Measurements from ENCODE around the gene MIOX.

Gene MIOX

DNA sequence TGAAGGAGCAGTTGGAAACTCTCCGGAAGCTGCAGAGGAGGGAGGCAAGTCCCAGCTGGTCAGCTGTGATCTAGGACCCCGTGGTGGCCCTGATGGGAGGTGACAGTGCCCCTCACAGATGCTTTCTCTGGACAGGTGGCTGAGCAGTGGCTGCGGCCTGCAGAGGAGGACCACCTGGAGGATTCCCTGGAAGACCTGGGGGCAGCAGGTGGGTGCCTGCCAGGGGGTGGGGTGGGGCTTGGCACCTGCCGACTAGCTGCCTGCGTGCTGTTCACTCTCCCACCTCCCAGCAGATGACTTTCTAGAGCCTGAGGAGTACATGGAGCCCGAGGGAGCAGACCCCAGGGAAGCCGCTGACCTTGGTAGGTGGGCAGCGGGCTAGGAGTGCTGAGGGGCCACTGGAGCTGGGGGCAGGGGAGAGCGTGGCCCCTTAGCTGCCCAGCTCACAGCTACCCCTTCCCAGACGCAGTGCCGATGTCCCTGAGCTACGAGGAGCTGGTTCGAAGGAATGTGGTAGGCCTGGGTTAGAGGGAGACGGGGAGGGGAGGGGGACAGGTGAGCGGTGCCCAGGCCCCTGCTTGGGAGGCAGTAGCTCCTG is 35.6 kb downstream of the MIOX start:
- TF ChIP-seq, protein P1, sequence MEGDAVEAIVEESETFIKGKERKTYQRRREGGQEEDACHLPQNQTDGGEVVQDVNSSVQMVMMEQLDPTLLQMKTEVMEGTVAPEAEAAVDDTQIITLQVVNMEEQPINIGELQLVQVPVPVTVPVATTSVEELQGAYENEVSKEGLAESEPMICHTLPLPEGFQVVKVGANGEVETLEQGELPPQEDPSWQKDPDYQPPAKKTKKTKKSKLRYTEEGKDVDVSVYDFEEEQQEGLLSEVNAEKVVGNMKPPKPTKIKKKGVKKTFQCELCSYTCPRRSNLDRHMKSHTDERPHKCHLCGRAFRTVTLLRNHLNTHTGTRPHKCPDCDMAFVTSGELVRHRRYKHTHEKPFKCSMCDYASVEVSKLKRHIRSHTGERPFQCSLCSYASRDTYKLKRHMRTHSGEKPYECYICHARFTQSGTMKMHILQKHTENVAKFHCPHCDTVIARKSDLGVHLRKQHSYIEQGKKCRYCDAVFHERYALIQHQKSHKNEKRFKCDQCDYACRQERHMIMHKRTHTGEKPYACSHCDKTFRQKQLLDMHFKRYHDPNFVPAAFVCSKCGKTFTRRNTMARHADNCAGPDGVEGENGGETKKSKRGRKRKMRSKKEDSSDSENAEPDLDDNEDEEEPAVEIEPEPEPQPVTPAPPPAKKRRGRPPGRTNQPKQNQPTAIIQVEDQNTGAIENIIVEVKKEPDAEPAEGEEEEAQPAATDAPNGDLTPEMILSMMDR (IDR thresholded peaks at IDR 0.05): no peak
- Mint-ChIP-seq H3K36me3 (ENCODE audit: low read depth) (peaks cover 16% of the 10 kb centered on the region), H3K9me3 (no peaks in the 10 kb centered on the region), H3K27me3 (ENCODE audit: low read depth, poor library complexity) (peaks cover 2% of the 10 kb centered on the region), H3K27ac (no peak overlapping the region), H3K4me3 (no peak overlapping the region), H3K4me1 (peaks cover 15% of the 10 kb centered on the region)
- DNase-seq: no peak

DNA sequence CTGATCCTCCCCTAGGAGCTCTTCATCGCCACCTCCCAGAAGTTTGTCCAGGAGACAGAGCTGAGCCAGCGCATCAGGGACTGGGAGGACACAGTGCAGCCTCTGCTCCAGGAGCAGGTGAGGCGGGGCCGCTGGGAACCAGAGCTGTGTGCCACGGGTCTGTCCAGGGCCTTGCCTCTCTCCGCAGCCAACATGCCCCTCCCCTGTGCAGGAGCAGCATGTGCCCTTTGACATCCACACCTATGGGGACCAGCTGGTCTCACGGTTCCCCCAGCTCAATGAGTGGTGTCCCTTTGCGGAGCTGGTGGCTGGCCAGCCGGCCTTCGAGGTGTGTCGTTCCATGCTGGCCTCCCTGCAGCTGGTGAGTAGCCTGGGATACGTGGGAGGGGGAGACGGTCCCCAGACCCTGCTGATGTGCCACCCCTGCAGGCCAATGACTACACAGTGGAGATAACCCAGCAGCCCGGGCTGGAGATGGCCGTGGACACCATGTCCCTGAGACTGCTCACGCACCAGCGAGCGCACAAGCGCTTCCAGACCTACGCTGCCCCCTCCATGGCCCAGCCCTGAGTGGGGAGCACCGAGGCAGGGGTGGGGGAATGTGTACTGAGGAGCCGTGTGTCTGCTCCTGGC is 36.3 kb downstream of the MIOX start:
- DNase-seq: no peak
- H3K4me1 Mint-ChIP-seq: peaks cover 21% of the 10 kb centered on the region
- TF ChIP-seq, protein P1 (IDR thresholded peaks at IDR 0.05): no peak
- H3K36me3 Mint-ChIP-seq (ENCODE audit: low read depth): peaks cover 19% of the 10 kb centered on the region
- H3K9me3 Mint-ChIP-seq: no peaks in the 10 kb centered on the region
- H3K4me3 Mint-ChIP-seq: peak overlapping the region; percentile 25
- peaks cover 8% of the 10 kb centered on the region for H3K27me3 Mint-ChIP-seq (ENCODE audit: low read depth, poor library complexity)
- H3K27ac Mint-ChIP-seq: no peak overlapping the region

DNA sequence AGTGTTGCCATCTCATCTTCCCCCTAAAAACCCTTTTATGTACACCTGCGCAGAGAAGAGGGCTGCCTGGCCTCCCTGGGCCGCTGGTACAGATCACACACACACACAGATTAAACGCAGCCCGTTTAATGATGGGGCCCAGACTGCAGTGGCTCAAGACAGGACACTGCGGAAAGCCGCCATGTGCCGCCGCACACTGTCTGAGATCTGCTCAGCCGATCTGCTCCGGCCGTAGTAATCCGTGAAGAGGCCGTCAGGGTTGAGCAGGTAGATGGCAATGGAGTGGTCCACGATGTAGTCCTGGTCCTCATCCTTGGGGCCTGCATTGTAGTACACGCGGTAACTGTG is 36.8 kb downstream of the MIOX start:
- Mint-ChIP-seq H3K36me3 (ENCODE audit: low read depth) (peaks cover 24% of the 10 kb centered on the region), H3K27ac (peak overlapping the region; percentile 64), H3K27me3 (ENCODE audit: low read depth, poor library complexity) (peaks cover 13% of the 10 kb centered on the region), H3K4me1 (peaks cover 23% of the 10 kb centered on the region), H3K9me3 (no peaks in the 10 kb centered on the region), H3K4me3 (peak overlapping the region; percentile 25)
- DNase-seq: no peak
- TF ChIP-seq, protein P1 (IDR thresholded peaks at IDR 0.05): no peak

DNA sequence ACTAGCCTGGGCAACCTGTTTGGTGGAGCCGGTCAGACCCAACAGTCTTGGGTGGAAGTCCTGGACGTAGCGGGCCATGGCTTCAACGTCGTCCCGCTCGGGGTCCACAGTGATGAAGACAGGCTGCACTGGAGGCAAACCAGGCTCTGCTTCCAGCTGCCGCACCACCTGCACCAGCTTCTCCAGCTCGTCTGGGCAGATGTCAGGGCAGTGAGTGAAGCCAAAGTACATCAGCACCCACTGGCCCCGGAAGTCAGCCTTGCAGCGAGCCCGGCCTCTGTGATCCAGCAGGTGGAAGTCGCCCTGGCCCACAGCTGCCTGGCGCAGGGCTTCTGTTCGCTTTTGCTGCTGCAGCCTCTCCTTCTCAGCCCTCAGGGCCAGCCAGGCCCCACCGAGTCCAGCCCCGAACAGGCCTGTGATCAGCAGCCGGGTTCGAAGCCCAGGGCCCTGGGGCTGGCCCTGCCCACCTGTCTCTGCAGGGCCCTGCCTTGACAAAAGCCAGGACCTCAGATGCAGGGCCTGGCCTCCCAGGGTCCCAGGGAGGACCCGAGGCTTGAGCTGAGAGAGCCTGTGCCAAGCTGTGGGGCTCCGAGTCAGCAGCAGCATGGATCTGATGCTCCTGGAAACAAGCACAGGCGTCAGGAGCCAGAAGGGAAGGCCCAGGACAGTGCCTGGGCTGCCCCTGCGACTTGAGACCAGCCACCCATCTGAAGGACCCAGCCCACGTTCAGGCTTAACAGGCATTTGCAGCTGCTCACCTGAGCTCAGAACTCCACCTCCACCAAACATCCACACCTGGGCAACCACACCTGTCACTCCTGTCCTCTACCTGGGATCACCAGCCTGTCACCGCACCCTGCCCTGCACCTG is 37.4 kb downstream of the MIOX start:
- H3K4me1 Mint-ChIP-seq: peaks cover 23% of the 10 kb centered on the region
- no peak for DNase-seq
- H3K27me3 Mint-ChIP-seq (ENCODE audit: low read depth, poor library complexity): peaks cover 19% of the 10 kb centered on the region
- H3K27ac Mint-ChIP-seq: peak overlapping the region; percentile 90
- no peaks in the 10 kb centered on the region for H3K9me3 Mint-ChIP-seq
- H3K4me3 Mint-ChIP-seq: peak overlapping the region; percentile 92
- TF ChIP-seq, protein P1 (IDR thresholded peaks at IDR 0.05): no peak
- peaks cover 20% of the 10 kb centered on the region for H3K36me3 Mint-ChIP-seq (ENCODE audit: low read depth)

DNA sequence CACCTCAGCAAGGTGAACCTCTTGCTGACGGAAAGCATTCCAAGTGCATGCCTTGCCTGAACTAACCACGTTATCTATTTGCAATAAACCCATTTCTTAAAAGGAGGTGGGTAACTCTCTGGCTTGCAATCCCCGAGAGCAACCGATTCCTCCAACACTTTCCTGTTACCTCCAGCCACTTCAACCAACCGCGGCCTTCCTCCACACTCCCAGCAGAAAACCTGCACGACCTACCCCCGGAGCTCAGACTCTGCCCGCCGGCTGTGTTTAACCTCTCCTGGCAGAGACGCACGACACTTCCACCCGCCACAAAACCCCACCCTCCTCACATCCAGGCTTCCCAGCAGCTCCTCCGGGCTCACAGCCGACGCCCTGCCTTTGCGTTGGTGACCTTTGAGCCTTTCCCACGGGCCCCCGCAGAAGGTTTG is 38.0 kb downstream of the MIOX start:
- DNase-seq: no peak
- H3K36me3 Mint-ChIP-seq (ENCODE audit: low read depth): peaks cover 15% of the 10 kb centered on the region
- H3K4me3 Mint-ChIP-seq: peak overlapping the region; percentile 92
- H3K4me1 Mint-ChIP-seq: peaks cover 23% of the 10 kb centered on the region
- peak overlapping the region; percentile 90 for H3K27ac Mint-ChIP-seq
- TF ChIP-seq, protein P1 (IDR thresholded peaks at IDR 0.05): no peak
- peaks cover 26% of the 10 kb centered on the region for H3K27me3 Mint-ChIP-seq (ENCODE audit: low read depth, poor library complexity)
- H3K9me3 Mint-ChIP-seq: no peaks in the 10 kb centered on the region
